Upper lobe of left lung (tissue), 6 donors: ENCODE results near the gene SORBS2. TPM values are rescaled to one million over a fixed set of nuclear protein-coding genes. Genes with fewer than 3 reads are reported as not detected.

Experiments
- ATAC-seq, 2 donors: fragments of 200-7000 bp; cut with Tn5 transposase; one replicate each; pipeline ENCODE4 v1.9.1; 2022; ENCODE audit warnings: mild to moderate bottlenecking in 2 of 2, moderate library complexity in 2 of 2; ENCODE audit not compliant: low FRiP score in 2 of 2
- DNase-seq, 2 donors: peaks; one replicate each; pipeline ENCODE4 v3.0.0-alpha.2; 2019 to 2020
- H3K27ac ChIP-seq, 4 donors: fragments of 200-600 bp; sonication (generic); one replicate each; pipeline ENCODE4 v1.5.1; 2016 to 2019
- H3K27me3 ChIP-seq, 4 donors: fragments of 200-600 bp; sonication (generic); one replicate each; pipeline ENCODE4 v1.5.1; 2017 to 2019
- H3K36me3 ChIP-seq, 4 donors: fragments of 200-600 bp; sonication (generic); one replicate each; pipeline ENCODE4 v1.5.1; 2016 to 2019
- H3K4me1 ChIP-seq, 4 donors: fragments of 200-600 bp; sonication (generic); one replicate each; pipeline ENCODE4 v1.5.1; 2018 to 2019
- H3K4me3 ChIP-seq, 4 donors: fragments of 200-600 bp; sonication (generic); one replicate each; pipeline ENCODE4 v1.5.1; 2017 to 2019; ENCODE audit warnings: mild to moderate bottlenecking in 2 of 4, moderate library complexity in 1 of 4
- H3K9me3 ChIP-seq, 4 donors: fragments of 200-600 bp; sonication (generic); one replicate each; pipeline ENCODE4 v1.5.1; 2018 to 2019
- CTCF ChIP-seq, 6 experiments: fragments of 450-650 bp in 4 of 6; fragments of 200-600 bp in 2 of 6; sonication (generic) in 2 of 6; IDR thresholded peaks; one replicate each; pipeline ENCODE4 v1.5.1; 2016 to 2019; ENCODE audit warnings: antibody characterized with exemption in 6 of 6
- EP300 ChIP-seq, 4 donors: sonication (generic); formaldehyde crosslinking; IDR thresholded peaks; one replicate each; pipeline ENCODE4 v1.5.1; 2017; ENCODE audit warnings: antibody characterized with exemption in 4 of 4, control low read depth in 2 of 4
- POLR2A ChIP-seq, 4 donors: fragments of 450-650 bp; IDR thresholded peaks; one replicate each; pipeline ENCODE4 v1.5.1; 2016 to 2017; ENCODE audit warnings: antibody characterized with exemption in 4 of 4, mild to moderate bottlenecking in 2 of 4
- POLR2AphosphoS5 ChIP-seq, 2 donors: sonication (generic); formaldehyde crosslinking; IDR thresholded peaks; one replicate each; pipeline ENCODE4 v1.5.1; 2017; ENCODE audit warnings: antibody characterized with exemption in 2 of 2
- WGBS, 2 donors: methylation state at CpG; one replicate each; pipeline ENCODE4 v1.1.5; 2017 to 2018; 5-methylcytosine and 5-hydroxymethylcytosine counted together
- total RNA-seq, 6 donors: library from RNA; depleted of rRNA in 4 of 6; stranded (reverse); fragments of >200 nt in 4 of 6; gene quantifications; one replicate each; pipeline versions ENCODE4 v1.1.0 to v1.2.1, GENCODE V29; 2016 to 2021
- donor health status: DM: no; HTN: no; CAD: no; lungs with moderate emphysema.
- donor health status: DM: no; HTN: yes; CAD: no; lungs with severe emphysema.

SORBS2 gene
- total RNA-seq, 6 donors from 2014 or later: 35.4 to 83.2 (median 58.1) TPM

GRCh38 chr4:185805979-185806378 is 6.0 kb downstream of the SORBS2 start:
- H3K36me3 ChIP-seq: no peaks in the 10 kb centered on the region
- TF ChIP-seq POLR2AphosphoS5 (IDR thresholded peaks at IDR 0.05) (no peak), EP300 (IDR thresholded peaks at IDR 0.05) (no peak), CTCF (IDR thresholded peaks at IDR 0.05) (no peak), POLR2A (IDR thresholded peaks at IDR 0.05) (no peak)
- no peaks in the 10 kb centered on the region for H3K9me3 ChIP-seq
- no peak overlapping the region for H3K27ac ChIP-seq
- 91 to 93% methylated on average over 4 of the region's 4 CpGs for WGBS, 2 donors
- ATAC-seq: no peak
- no peak for DNase-seq
- no peaks in the 10 kb centered on the region for H3K4me1 ChIP-seq
- H3K4me3 ChIP-seq: no peak overlapping the region
- H3K27me3 ChIP-seq: no peaks in the 10 kb centered on the region

- 93 to 95% methylated on average over 9 of the region's 9 CpGs for WGBS, 2 donors
- DNase-seq (no peak), ATAC-seq (no peak)
- Histone ChIP-seq H3K4me3 (no peak overlapping the region), H3K9me3 (no peaks in the 10 kb centered on the region), H3K27me3 (no peaks in the 10 kb centered on the region), H3K36me3 (no peaks in the 10 kb centered on the region), H3K27ac (no peak overlapping the region), H3K4me1 (no peaks in the 10 kb centered on the region)
- TF ChIP-seq POLR2AphosphoS5 (IDR thresholded peaks at IDR 0.05): no peak
- no peak for TF ChIP-seq EP300 (IDR thresholded peaks at IDR 0.05)
- TF ChIP-seq POLR2A (IDR thresholded peaks at IDR 0.05): no peak
- no peak for TF ChIP-seq CTCF (IDR thresholded peaks at IDR 0.05)
Measured at GRCh38 chr4:185805262-185805802, 6.7 kb downstream of the SORBS2 start.

DNA sequence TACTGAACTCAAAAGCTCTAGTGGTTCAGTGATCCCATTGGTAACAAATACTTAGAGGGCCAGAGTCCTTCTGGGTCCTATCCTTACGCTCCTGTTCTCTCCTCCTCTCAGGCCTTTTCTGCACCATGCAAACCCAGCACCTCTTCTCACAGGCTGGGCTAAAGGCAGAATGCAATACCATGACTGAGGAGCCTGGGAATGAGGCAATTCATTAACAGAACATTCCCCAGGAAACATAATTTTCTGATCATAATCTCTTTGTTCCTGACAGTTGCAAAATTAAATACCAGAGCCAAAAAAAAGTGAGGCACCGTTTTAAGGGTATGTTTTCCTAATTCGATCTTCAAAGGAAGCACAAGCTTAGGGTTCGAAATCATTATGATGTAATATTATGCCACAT is 9.0 kb downstream of the SORBS2 start:
- no peaks in the 10 kb centered on the region for H3K9me3 ChIP-seq
- no peaks in the 10 kb centered on the region for H3K4me1 ChIP-seq
- no peak overlapping the region for H3K4me3 ChIP-seq
- WGBS, 2 donors: 63 to 66% methylated on average over 4 of the region's 4 CpGs
- H3K27ac ChIP-seq: no peak overlapping the region
- TF ChIP-seq POLR2AphosphoS5 (IDR thresholded peaks at IDR 0.05): no peak
- no peak for TF ChIP-seq EP300 (IDR thresholded peaks at IDR 0.05)
- no peak for TF ChIP-seq POLR2A (IDR thresholded peaks at IDR 0.05)
- TF ChIP-seq CTCF (IDR thresholded peaks at IDR 0.05): no peak
- no peaks in the 10 kb centered on the region for H3K36me3 ChIP-seq
- DNase-seq (no peak), ATAC-seq (no peak)
- H3K27me3 ChIP-seq: no peaks in the 10 kb centered on the region

GRCh38 chr4:185801471-185801870 is 10.5 kb downstream of the SORBS2 start:
- 85 to 96% methylated on average over 4 of the region's 4 CpGs for WGBS, 2 donors
- no peak for TF ChIP-seq POLR2A (IDR thresholded peaks at IDR 0.05)
- TF ChIP-seq POLR2AphosphoS5 (IDR thresholded peaks at IDR 0.05): no peak
- TF ChIP-seq CTCF (IDR thresholded peaks at IDR 0.05): no peak
- no peak for TF ChIP-seq EP300 (IDR thresholded peaks at IDR 0.05)
- Histone ChIP-seq H3K27me3 (no peaks in the 10 kb centered on the region), H3K4me3 (no peak overlapping the region), H3K27ac (no peak overlapping the region), H3K4me1 (no peaks in the 10 kb centered on the region), H3K36me3 (no peaks in the 10 kb centered on the region), H3K9me3 (no peaks in the 10 kb centered on the region)
- DNase-seq (no peak), ATAC-seq (no peak)

GRCh38 chr4:185800266-185800945 is 11.6 kb downstream of the SORBS2 start:
- Histone ChIP-seq H3K4me1 (peaks cover 0 to 5% (median 0%) of the 10 kb centered on the region in 4 donors), H3K27ac (no peak overlapping the region), H3K36me3 (no peaks in the 10 kb centered on the region), H3K9me3 (no peaks in the 10 kb centered on the region), H3K4me3 (no peak overlapping the region), H3K27me3 (no peaks in the 10 kb centered on the region)
- 91 to 96% methylated on average over 5 to 7 of the region's 7 CpGs for WGBS, 2 donors
- no peak for TF ChIP-seq CTCF (IDR thresholded peaks at IDR 0.05)
- no peak for TF ChIP-seq POLR2A (IDR thresholded peaks at IDR 0.05)
- TF ChIP-seq POLR2AphosphoS5 (IDR thresholded peaks at IDR 0.05): no peak
- TF ChIP-seq EP300 (IDR thresholded peaks at IDR 0.05): no peak
- DNase-seq (no peak), ATAC-seq (no peak)
